ENCODE measurements around the gene NACC2. TPM values are rescaled to one million over a fixed set of nuclear protein-coding genes. Genes with fewer than 3 reads are reported as not detected.

Gene NACC2
- total and polyA plus RNA-seq, 8 donors: 4.1 to 69.2 (median 10.0) TPM

DNA sequence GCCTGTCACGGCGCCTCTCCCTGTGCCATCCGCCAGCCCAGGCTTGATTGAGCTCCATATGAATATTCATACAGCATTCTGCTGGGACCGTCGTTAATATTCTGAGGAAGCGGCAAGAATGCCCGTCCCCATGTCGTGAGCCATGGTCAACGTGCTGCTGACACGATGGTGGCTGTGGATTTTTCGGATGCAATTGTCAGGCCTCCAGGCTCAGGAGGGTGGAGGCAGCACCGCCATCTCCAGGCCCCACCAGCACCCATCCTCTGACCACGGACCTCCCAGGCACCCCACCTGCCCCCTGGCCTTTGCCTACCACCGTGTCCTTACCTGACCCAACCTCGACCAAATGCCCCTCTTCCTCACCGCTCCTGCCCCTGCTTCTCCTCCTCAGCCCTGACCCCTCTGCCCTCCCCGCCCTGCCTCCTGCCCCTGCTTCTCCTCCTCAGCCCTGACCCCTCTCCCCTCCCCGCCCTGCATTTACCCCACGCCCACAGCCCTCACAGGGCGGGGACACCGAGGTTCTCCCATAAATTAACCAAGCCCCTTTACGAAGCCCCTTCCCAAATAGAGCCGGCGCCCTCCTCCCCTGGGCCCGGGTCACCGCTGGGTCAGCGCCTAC lies 13.7 kb upstream of the NACC2 start:
- 55 to 83% (median 69%) methylated on average over 23 to 27 of the region's 27 CpGs for WGBS, 5 donors
- Histone ChIP-seq H3K4me3 (peak overlapping the region; percentile 30 to 45 (median 38)), H3K9me3 (no peaks in the 10 kb centered on the region), H3K36me3 (peaks cover 0 to 2% (median 0%) of the 10 kb centered on the region in 4 donors), H3K4me1 (peaks cover 59 to 82% (median 77%) of the 10 kb centered on the region in 4 donors), H3K27me3 (peaks cover 0 to 6% (median 0%) of the 10 kb centered on the region in 3 donors), H3K27ac (peak overlapping the region; percentile 69 to 89 (median 83))
- DNase-seq: no peak
- TF ChIP-seq POLR2AphosphoS5 (IDR thresholded peaks at IDR 0.05) (no peak), POLR2A (IDR thresholded peaks at IDR 0.05) (no peak), EP300 (IDR thresholded peaks at IDR 0.05) (no peak)
- TF ChIP-seq, protein P1, sequence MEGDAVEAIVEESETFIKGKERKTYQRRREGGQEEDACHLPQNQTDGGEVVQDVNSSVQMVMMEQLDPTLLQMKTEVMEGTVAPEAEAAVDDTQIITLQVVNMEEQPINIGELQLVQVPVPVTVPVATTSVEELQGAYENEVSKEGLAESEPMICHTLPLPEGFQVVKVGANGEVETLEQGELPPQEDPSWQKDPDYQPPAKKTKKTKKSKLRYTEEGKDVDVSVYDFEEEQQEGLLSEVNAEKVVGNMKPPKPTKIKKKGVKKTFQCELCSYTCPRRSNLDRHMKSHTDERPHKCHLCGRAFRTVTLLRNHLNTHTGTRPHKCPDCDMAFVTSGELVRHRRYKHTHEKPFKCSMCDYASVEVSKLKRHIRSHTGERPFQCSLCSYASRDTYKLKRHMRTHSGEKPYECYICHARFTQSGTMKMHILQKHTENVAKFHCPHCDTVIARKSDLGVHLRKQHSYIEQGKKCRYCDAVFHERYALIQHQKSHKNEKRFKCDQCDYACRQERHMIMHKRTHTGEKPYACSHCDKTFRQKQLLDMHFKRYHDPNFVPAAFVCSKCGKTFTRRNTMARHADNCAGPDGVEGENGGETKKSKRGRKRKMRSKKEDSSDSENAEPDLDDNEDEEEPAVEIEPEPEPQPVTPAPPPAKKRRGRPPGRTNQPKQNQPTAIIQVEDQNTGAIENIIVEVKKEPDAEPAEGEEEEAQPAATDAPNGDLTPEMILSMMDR (IDR thresholded peaks at IDR 0.05): no peak
- intact Hi-C loops (cut with DNase I; ENCODE audit: low total_unique reads): no loop called here

DNA sequence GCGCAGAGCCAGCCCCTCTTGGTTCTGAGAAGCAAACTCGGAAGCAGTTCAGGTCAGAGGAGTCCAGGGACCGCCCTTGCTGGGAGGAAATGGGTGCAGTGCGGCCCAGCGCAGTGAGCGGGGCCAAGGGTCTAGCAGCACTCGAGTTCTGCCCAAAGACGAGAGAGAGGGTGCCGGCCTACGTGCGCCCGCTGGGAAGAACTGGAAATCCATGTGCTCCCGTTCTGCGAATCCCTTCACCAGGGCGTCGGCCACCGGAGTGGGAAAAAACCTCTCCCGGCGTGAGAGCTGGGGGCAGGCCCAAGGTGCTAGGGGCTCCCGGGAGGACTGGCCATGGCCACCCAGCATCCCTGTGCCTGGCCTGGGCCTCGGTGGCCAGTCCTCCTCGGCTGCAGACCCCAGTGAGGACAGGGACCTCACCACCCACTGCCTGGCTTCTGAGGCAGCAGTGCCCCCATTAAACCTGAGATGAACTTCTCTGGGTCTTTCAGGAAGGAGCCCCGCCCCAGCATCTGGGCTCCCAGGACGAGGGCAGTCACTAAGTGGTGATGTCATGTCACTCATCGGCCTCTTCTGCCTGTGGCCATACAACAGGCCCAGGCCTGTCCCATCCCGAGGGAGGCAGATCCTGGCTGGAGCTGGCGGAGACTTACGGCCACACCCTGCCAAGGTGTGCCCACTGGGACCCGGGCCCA lies 13.0 kb upstream of the NACC2 start:
- H3K4me3 ChIP-seq: no peak overlapping the region
- peaks cover 59 to 87% (median 82%) of the 10 kb centered on the region in 4 donors for H3K4me1 ChIP-seq
- TF ChIP-seq EP300 (IDR thresholded peaks at IDR 0.05) (no peak), POLR2A (IDR thresholded peaks at IDR 0.05) (no peak), POLR2AphosphoS5 (IDR thresholded peaks at IDR 0.05) (no peak)
- TF ChIP-seq, protein P1 (IDR thresholded peaks at IDR 0.05): no peak
- H3K27me3 ChIP-seq: peaks cover 0 to 12% (median 0%) of the 10 kb centered on the region in 3 donors
- intact Hi-C loops (cut with DNase I; ENCODE audit: low total_unique reads): no loop called here
- peak in 1 of 2 donors; percentile 57 for DNase-seq
- no peaks in the 10 kb centered on the region for H3K36me3 ChIP-seq
- peak overlapping the region; percentile 62 to 89 (median 83) for H3K27ac ChIP-seq
- WGBS, 5 donors: 65 to 78% (median 68%) methylated on average over 20 to 29 of the region's 29 CpGs
- no peaks in the 10 kb centered on the region for H3K9me3 ChIP-seq

DNA sequence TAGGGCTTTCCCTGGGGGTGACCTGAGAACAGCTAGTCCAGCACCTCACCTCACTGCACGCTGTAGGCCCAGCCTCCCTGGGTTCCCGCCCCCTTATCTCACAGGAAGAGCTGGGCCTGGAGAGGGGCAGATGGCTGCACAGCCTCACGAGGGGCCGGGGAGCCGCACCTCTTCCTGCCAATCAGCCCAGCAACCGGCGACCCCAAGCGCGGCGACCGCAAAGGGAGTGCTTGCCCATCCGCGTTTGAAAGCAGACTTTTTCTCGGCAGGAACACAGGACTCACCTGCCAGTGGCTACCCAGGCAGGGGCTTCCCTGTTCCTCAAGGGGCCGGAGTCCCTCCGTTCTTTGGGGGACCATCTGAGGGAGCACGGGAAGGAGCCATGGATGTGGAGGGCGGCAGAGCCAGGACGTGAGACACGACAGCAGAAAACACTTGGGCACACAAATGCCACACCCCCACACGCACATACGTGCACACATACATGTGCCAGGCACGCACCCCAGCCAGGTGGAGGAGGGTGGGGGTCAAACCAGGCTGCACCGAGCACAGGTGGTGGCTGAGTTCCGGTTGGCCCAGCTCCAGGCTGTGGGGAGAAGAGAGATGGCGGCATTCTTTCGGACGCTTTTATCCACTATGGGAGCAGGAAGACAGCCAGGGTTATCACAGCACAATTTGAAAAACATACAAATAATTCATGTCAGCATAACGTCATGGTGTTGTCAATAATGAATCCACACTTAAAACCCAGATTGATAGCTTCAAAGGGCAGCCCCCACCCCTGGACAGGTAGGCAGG lies 12.3 kb upstream of the NACC2 start:
- peaks cover 0 to 13% (median 0%) of the 10 kb centered on the region in 3 donors for H3K27me3 ChIP-seq
- 41 to 48% (median 45%) methylated on average over 28 to 29 of the region's 29 CpGs for WGBS, 5 donors
- no peaks in the 10 kb centered on the region for H3K36me3 ChIP-seq
- H3K4me3 ChIP-seq: no peak overlapping the region
- peaks cover 59 to 83% (median 80%) of the 10 kb centered on the region in 4 donors for H3K4me1 ChIP-seq
- intact Hi-C loops (cut with DNase I; ENCODE audit: low total_unique reads): no loop called here
- no peaks in the 10 kb centered on the region for H3K9me3 ChIP-seq
- DNase-seq: peak; percentile 73 to 76
- H3K27ac ChIP-seq: peak overlapping the region; percentile 62 to 89 (median 83)
- TF ChIP-seq, protein P1 (IDR thresholded peaks at IDR 0.05): no peak
- peak in 1 of 3 donors; percentile 41 for TF ChIP-seq POLR2AphosphoS5 (IDR thresholded peaks at IDR 0.05)
